AG04450 (cell line): ENCODE data around the gene HIPK2. TPM values are rescaled to one million over a fixed set of nuclear protein-coding genes. Genes with fewer than 3 reads are reported as not detected.

Source experiments
- CTCF ChIA-PET: fragments of 300-600, 350-600 bp; formaldehyde crosslinking; extraction: SDS; loops from one replicate; lab custom pipeline; 2022; ENCODE audit warnings: antibody characterized with exemption, inconsistent platforms; lab: Charles Lee
- POLR2A ChIA-PET: fragments of 350-600 bp; formaldehyde crosslinking; extraction: SDS; loops from one replicate; lab custom pipeline; 2021; ENCODE audit warnings: antibody characterized with exemption, inconsistent platforms; lab: Yijun Ruan, JAX
- DNase-seq: peaks from one replicate; pipeline ENCODE4 v3.0.0-alpha.2; 2011; ENCODE audit warnings: low read depth, low spot score
- H3K27ac ChIP-seq: one replicate; pipeline ENCODE4 v1.5.1; 2012; ENCODE audit warnings: low read depth, low read length, control low read depth
- H3K27me3 ChIP-seq: one replicate; pipeline ENCODE4 v1.6.0; 2012; ENCODE audit warnings: low read length; ENCODE audit not compliant: control insufficient read depth, insufficient read depth
- H3K4me3 ChIP-seq: 2 replicates; pipeline ENCODE4 v1.5.1; 2011; ENCODE audit warnings: mild to moderate bottlenecking, low read depth, low read length, control low read depth
- H3K9me3 ChIP-seq: 2 replicates; pipeline ENCODE4 v1.5.1; 2012; ENCODE audit warnings: low read length; ENCODE audit not compliant: control insufficient read depth, insufficient read depth
- CTCF ChIP-seq: IDR thresholded peaks from 2 replicates; pipeline ENCODE4 v1.5.1; 2011; ENCODE audit warnings: low read depth, low read length, control low read depth, inconsistent platforms
- polyA plus RNA-seq: library from polyadenylated mRNA; depleted of rRNA; stranded (reverse); fragments of >200 nt; gene quantifications from 2 replicates; pipeline ENCODE4 v1.2.3, GENCODE V29; 2011

HIPK2 gene
- polyA plus RNA-seq, 1 experiment, result 61.4 TPM

- ChIA-PET CTCF (interaction anchor here (1.2 to 2.9 kb wide), 2 partner anchors 9 to 37 kb away, joined by 4 to 20 read pairs; no protein-coding TSS in a partner anchor), POLR2A (no interaction called here)
- Histone ChIP-seq H3K27me3 (no peaks in the 10 kb centered on the region), H3K4me3 (no peak overlapping the region), H3K27ac (no peak overlapping the region), H3K9me3 (no peaks in the 10 kb centered on the region)
- no peak for DNase-seq
- no peak for TF ChIP-seq CTCF
Observed at GRCh38 chr7:139654276-139655181, 123.3 kb downstream of the HIPK2 start.

GRCh38 chr7:139651914-139652313, 125.9 kb downstream of the HIPK2 start:
- H3K27ac ChIP-seq, result no peak overlapping the region
- no peak overlapping the region for H3K4me3 ChIP-seq
- no peak for TF ChIP-seq CTCF
- ChIA-PET CTCF (interaction anchor here (1.0 to 2.1 kb wide), 3 partner anchors 9 to 350 kb away, joined by 3 to 7 read pairs (median 6); no protein-coding TSS in a partner anchor), POLR2A (no interaction called here)
- DNase-seq, result no peak
- H3K27me3 ChIP-seq, result no peaks in the 10 kb centered on the region
- H3K9me3 ChIP-seq, result no peaks in the 10 kb centered on the region

- Histone ChIP-seq H3K4me3 (no peak overlapping the region), H3K27ac (no peak overlapping the region), H3K9me3 (no peaks in the 10 kb centered on the region), H3K27me3 (no peaks in the 10 kb centered on the region)
- TF ChIP-seq CTCF, result no peak
- ChIA-PET CTCF (interaction anchor here (1.0 to 2.1 kb wide), 3 partner anchors 9 to 351 kb away, joined by 3 to 7 read pairs (median 6); no protein-coding TSS in a partner anchor), POLR2A (no interaction called here)
- DNase-seq, result no peak
Observed at GRCh38 chr7:139651308-139651707, 126.5 kb downstream of the HIPK2 start.

GRCh38 chr7:139650429-139651100, 127.2 kb downstream of the HIPK2 start:
- ChIA-PET CTCF (interaction anchor here (0.8 to 2.1 kb wide), 3 partner anchors 8 to 32 kb away, joined by 3 to 7 read pairs (median 6); no protein-coding TSS in a partner anchor), POLR2A (no interaction called here)
- no peak for DNase-seq
- Histone ChIP-seq H3K4me3 (no peak overlapping the region), H3K27ac (no peak overlapping the region), H3K9me3 (no peaks in the 10 kb centered on the region), H3K27me3 (no peaks in the 10 kb centered on the region)
- TF ChIP-seq CTCF, result no peak
